GM19023 (cell line): Measurements from ENCODE around the gene MIAT.

Experiments used
- ATAC-seq: cut with Tn5 transposase; IDR thresholded peaks from one replicate; pipeline ENCODE4 v1.9.1; 2021; ENCODE audit warnings: mild to moderate bottlenecking, moderate library complexity; ENCODE audit not compliant: unreplicated experiment

Gene MIAT

GRCh38 chr22:26718905-26719304, 61.5 kb downstream of the MIAT start:
- no peak for ATAC-seq

- no peak for ATAC-seq
These were observed 64.8 kb downstream of the MIAT start for GRCh38 chr22:26722159-26722558.

- ATAC-seq: no peak
These were observed 67.0 kb downstream of the MIAT start for GRCh38 chr22:26724414-26724813.

GRCh38 chr22:26725012-26725676, 67.8 kb downstream of the MIAT start:
- no peak for ATAC-seq
